ACC112 (cell line): ENCODE measurements around the gene TET2.

Source experiments
- H2AFZ ChIP-seq: fragments of 200-600 bp; sonication (generic); one replicate; pipeline ENCODE4 v1.6.0; 2017; ENCODE audit warnings: antibody characterized with exemption, low read length; ENCODE audit not compliant: unreplicated experiment
- H3K27ac ChIP-seq: fragments of 200-600 bp; sonication (generic); 2 replicates; pipeline ENCODE4 v1.5.1; 2014; ENCODE audit warnings: low read depth, mild to moderate bottlenecking, antibody characterized with exemption, low read length, moderate library complexity
- H3K27me3 ChIP-seq: fragments of 200-600 bp; sonication (generic); 2 replicates; pipeline ENCODE4 v1.6.1; 2014; ENCODE audit warnings: mild to moderate bottlenecking, antibody characterized with exemption, low read length, moderate library complexity, mixed read lengths; ENCODE audit not compliant: insufficient read depth
- H3K36me3 ChIP-seq: fragments of 200-600 bp; sonication (generic); 2 replicates; pipeline ENCODE4 v1.6.1; 2016; ENCODE audit warnings: mild to moderate bottlenecking, antibody characterized with exemption, low read length, moderate library complexity, mixed read lengths; ENCODE audit not compliant: insufficient read depth
- H3K4me1 ChIP-seq: fragments of 200-600 bp; sonication (generic); one replicate; pipeline ENCODE4 v1.6.1; 2016; ENCODE audit warnings: low read length, mixed read lengths; ENCODE audit not compliant: insufficient read depth, unreplicated experiment, control insufficient read depth
- H3K4me3 ChIP-seq: fragments of 200-600 bp; sonication (generic); 2 replicates; pipeline ENCODE4 v1.5.1; 2014; ENCODE audit warnings: mild to moderate bottlenecking, low read depth, low read length
- H3K79me2 ChIP-seq: fragments of 200-600 bp; sonication (generic); one replicate; pipeline ENCODE4 v1.6.0; 2016; ENCODE audit warnings: low read length; ENCODE audit not compliant: control insufficient read depth, unreplicated experiment, insufficient read depth

TET2 gene

DNA sequence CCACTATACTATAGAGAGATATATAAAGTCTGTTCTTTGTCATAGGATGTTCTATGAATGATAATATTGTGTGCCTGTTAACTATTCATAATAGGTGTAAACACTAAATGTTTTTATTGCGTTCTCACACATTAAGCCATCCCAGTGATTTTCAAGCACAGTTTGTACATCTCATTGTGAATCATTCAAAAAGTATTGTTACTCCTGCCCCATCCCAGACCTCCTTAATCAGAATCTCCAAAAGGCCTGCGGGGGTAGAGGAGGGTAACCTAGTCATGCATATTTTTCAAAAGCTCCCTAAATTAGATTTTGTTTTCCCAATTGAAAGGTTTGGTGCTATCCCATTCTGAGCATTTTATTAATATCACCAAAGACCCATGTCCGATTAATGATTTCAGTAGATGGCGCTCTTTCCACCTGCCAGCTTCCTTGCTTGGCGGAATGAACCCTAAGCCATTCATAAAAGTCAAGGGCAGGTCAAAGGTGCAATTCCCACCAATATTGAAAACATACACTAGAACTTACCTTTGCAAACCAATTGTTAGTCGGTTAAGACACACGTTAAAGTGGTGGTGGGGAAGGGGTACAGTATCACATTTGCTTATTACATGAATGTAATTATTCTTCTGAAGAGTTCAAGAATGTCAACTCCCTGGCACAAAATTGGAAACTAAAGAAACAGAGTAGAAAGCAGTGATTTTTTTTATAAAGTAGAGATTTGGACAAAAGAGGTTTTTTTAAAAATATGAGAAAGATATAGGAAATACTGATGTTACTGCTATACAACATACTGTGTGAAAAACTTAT, 5.8 kb upstream of the TET2 start:
- no peaks in the 10 kb centered on the region for H3K79me2 ChIP-seq
- no peaks in the 10 kb centered on the region for H3K27me3 ChIP-seq
- H3K4me3 ChIP-seq: no peak overlapping the region

DNA sequence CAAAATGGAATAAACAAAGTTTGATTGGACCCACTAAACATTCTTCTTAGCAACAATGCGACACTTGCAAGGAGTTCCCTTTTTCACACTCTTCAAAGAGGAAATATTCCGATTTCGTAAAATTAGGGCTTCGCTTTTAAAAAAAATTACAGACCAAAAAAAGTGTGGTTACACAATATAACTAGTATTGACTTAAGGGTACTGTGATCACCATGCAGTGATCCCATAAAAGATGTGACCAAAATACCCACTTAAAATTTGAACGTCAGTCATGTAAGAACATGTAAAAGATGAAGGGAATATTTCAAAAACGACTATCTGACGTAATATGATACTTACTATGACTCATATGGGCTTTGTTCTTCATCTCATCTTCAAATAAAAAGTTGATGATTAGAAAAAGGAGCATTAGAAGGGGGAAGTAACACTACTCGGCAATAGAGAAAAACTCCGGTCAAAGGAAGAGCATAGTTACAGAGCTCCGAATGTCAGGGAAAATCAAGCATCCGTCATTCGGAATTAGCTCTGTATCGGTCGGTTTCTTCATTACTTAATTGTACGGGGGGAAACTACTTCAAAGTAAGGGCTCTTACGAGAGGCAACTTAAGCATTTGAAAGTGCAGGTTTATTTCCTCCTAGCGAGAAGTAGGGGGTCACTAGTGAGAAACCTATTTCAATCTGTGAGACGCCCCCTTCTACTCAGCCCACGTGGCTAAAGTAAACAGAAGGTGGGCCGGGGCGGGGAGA, 1.3 kb upstream of the TET2 start:
- H3K79me2 ChIP-seq: peaks cover 30% of the 10 kb centered on the region
- H3K4me3 ChIP-seq: peak overlapping the region; percentile 90
- peak overlapping the region; percentile 78 for H2AFZ ChIP-seq
- H3K4me1 ChIP-seq: peaks cover 28% of the 10 kb centered on the region
- H3K27ac ChIP-seq: no peak overlapping the region
- H3K27me3 ChIP-seq: no peaks in the 10 kb centered on the region
- no peaks in the 10 kb centered on the region for H3K36me3 ChIP-seq

More for the DNA sequence above, 5.8 kb upstream of the TET2 start:
- Histone ChIP-seq H3K27ac (no peak overlapping the region), H2AFZ (no peak overlapping the region), H3K4me1 (peaks cover 14% of the 10 kb centered on the region), H3K36me3 (no peaks in the 10 kb centered on the region)

DNA sequence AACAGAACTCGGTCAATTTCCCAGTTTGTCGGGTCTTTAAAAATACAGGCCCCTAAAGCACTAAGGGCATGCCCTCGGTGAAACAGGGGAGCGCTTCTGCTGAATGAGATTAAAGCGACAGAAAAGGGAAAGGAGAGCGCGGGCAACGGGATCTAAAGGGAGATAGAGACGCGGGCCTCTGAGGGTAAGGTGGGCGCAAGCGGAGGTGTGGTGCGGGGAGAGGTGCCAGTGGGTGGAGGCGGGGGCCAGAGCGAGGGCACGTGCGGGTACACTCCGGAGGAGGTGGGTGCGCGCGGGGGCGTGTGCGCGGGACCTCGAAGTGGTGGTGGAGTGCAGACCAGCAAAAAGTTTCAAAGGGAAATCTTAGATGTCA, 787 bp upstream of the TET2 start:
- Histone ChIP-seq H2AFZ (peak overlapping the region; percentile 78), H3K4me3 (peak overlapping the region; percentile 90), H3K79me2 (peaks cover 36% of the 10 kb centered on the region), H3K4me1 (peaks cover 23% of the 10 kb centered on the region), H3K27me3 (no peaks in the 10 kb centered on the region), H3K36me3 (no peaks in the 10 kb centered on the region), H3K27ac (no peak overlapping the region)

DNA sequence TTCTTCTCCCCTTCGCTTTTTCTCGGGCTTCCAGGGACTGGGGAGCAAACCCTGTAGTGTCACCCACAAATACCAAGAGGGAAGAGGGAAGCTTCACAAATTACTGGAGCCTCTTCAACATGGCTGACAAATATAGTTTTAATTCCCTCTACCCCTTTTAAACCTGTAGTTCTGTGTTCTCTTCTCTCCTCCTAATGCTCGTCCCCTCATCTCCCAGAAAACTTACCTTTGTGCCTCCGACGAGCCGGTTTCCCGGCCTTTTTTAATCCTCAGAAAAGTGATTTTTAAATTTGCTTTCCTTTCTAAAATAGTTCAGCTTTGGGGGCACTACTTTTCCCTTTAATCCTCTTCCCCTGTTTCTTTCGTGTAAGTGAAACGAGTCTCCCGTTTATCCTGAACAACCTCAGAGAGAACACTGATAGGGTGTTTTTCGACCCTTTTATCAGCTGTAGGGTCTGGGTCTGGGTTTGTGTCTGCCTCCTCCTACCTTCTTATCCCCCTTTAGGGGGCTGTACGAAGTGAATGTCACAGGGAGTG, 408 bp downstream of the TET2 start:
- peak overlapping the region; percentile 78 for H2AFZ ChIP-seq
- no peaks in the 10 kb centered on the region for H3K36me3 ChIP-seq
- peak overlapping the region; percentile 13 for H3K27ac ChIP-seq
- peak overlapping the region; percentile 90 for H3K4me3 ChIP-seq
- peaks cover 44% of the 10 kb centered on the region for H3K79me2 ChIP-seq
- peaks cover 23% of the 10 kb centered on the region for H3K4me1 ChIP-seq
- H3K27me3 ChIP-seq: no peaks in the 10 kb centered on the region

DNA sequence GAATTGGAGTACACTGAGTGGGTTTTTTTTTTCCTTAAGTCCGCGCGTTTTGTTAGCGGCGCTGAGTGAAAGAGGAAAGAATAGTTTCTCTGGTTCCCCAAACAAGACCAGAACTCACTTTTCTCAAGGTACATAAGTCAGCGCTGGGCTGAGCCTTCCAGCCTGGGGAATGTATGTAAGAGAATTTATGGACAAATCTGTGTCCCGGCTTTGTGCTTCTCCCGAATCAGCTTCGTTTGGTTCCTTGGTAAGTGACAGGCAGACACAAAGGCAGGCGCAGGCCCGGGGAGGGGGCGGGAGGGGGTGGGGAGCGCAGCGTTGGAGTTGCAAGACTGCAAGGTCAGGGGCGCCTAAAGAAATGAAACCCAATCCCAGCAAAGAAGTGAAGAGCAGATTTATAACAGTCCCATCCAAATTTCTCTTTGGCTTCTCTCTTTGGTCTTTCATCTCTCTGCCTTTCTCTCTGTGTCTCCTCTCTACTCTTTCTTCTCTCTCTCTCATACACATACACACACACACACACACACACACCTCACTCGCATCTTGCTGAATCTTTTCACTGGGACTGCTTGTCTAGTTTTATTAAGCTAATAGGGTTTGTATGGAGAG, 981 bp downstream of the TET2 start:
- H3K27ac ChIP-seq: peak overlapping the region; percentile 13; the same call in 1 of the 2 replicates
- no peaks in the 10 kb centered on the region for H3K36me3 ChIP-seq
- H3K27me3 ChIP-seq: no peaks in the 10 kb centered on the region
- H3K4me1 ChIP-seq: peaks cover 23% of the 10 kb centered on the region
- H3K79me2 ChIP-seq: peaks cover 45% of the 10 kb centered on the region
- peak overlapping the region; percentile 78 for H2AFZ ChIP-seq
- H3K4me3 ChIP-seq: peak overlapping the region; percentile 90

DNA sequence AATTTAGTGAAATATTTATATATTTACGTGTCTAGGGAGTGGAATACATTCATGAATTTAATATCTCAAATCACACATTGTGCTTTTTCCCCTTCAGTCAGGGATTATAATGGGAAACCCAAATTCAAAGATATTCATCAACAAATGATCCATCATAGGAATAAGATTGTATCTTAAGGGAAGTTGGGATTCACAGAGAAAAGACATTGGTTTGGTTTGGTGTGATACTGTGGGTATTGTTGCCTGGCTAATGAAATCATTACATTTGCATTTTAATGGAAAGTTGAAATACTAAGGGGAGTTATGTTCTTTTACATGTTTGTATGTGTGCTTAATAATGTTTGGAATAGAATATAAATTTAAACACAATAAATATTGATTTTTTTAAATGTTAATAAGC, 1.7 kb downstream of the TET2 start:
- Histone ChIP-seq H3K4me1 (peaks cover 23% of the 10 kb centered on the region), H3K27me3 (no peaks in the 10 kb centered on the region), H3K79me2 (peaks cover 52% of the 10 kb centered on the region), H3K36me3 (no peaks in the 10 kb centered on the region), H2AFZ (no peak overlapping the region), H3K27ac (no peak overlapping the region), H3K4me3 (peak overlapping the region; percentile 90)

DNA sequence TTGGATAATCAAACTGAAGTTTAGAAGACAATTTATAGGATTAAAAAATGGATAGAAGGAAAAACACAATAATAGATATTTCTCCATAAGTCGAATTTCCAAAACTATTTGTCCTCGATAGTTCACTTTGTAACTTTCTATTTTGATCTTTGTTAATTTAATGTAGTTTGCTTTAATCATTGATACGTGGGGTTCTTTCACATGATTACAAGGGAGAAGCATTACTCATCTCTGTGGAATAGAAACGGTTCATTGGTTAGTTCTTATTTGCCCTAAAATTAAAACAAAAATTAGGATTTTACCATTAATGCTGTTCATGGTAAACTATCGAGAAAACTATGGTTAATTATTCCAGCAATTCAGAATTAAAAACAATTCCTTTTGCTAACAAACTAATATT, 2.1 kb downstream of the TET2 start:
- H3K79me2 ChIP-seq: peaks cover 56% of the 10 kb centered on the region
- peak overlapping the region; percentile 90 for H3K4me3 ChIP-seq
- H3K27me3 ChIP-seq: no peaks in the 10 kb centered on the region
- H3K36me3 ChIP-seq: no peaks in the 10 kb centered on the region
- no peak overlapping the region for H2AFZ ChIP-seq
- no peak overlapping the region for H3K27ac ChIP-seq
- H3K4me1 ChIP-seq: peaks cover 23% of the 10 kb centered on the region

DNA sequence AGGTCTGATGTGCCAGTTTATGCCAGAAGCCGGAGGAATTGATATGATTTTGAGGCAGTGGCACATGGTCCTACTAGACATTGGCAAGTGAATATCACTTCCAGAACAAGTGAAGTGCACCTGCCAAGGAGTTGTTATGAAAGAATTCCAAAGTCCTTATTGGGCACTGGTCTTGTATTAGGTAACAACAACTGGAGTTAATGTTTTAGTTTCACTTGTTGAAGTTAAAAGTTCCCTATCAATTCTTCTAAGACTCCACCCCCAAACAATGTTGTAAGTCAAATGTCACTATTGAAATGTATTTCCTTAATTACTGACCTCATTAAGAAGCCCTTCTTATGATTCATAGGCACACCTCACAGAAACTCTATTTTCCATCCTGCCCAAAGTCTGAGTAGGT, 3.1 kb downstream of the TET2 start:
- no peak overlapping the region for H3K27ac ChIP-seq
- H3K4me3 ChIP-seq: peak overlapping the region; percentile 90
- H3K79me2 ChIP-seq: peaks cover 66% of the 10 kb centered on the region
- H3K27me3 ChIP-seq: no peaks in the 10 kb centered on the region
- H2AFZ ChIP-seq: no peak overlapping the region
- H3K36me3 ChIP-seq: no peaks in the 10 kb centered on the region
- H3K4me1 ChIP-seq: peaks cover 24% of the 10 kb centered on the region

DNA sequence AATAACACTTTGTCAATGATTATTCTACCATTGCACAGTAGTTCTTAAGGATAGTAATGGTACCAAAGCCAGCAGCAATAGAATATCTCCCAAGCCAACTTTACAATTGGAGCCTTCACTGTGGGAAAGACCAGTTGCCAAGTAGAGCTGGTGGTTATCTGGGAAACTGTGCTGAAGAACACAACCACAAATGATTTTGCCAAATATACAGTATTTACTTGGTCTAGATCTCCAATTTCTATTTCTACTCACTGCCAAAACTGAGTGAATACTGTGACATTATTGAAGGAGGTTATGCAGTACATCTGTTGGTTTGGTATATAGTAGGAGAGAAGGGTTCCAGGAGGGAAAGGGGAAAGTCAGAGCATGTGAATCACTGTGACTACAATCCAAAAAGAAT, 3.8 kb downstream of the TET2 start:
- Histone ChIP-seq H3K79me2 (peaks cover 73% of the 10 kb centered on the region), H3K4me1 (peaks cover 25% of the 10 kb centered on the region), H3K4me3 (no peak overlapping the region), H3K27me3 (no peaks in the 10 kb centered on the region), H3K36me3 (no peaks in the 10 kb centered on the region), H3K27ac (no peak overlapping the region), H2AFZ (no peak overlapping the region)

DNA sequence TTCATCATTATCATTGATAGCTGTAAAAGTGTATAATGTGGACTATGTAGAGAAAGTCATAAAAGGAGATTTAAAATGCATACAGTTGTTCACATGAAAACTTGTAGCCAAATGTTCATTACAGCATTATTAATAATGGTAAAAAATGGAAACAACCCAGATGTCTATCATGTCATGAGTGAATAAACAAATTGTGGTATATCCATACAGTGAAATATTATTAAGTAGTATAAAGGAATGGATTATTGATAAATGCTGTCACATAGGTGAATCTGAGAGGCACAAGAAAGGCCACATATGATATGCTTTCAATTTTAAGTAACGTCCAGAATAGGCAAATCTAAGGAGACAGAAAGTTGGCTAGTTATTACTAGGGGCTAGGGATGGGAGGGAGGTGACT, 7.1 kb downstream of the TET2 start:
- no peak overlapping the region for H3K4me3 ChIP-seq
- H3K79me2 ChIP-seq: peaks cover 79% of the 10 kb centered on the region
- H2AFZ ChIP-seq: no peak overlapping the region

More for the DNA sequence above, 7.1 kb downstream of the TET2 start:
- H3K4me1 ChIP-seq: peaks cover 35% of the 10 kb centered on the region
- no peaks in the 10 kb centered on the region for H3K36me3 ChIP-seq
- H3K27me3 ChIP-seq: no peaks in the 10 kb centered on the region
- no peak overlapping the region for H3K27ac ChIP-seq
